Hematopoietic multipotent progenitor cell (in vitro differentiated cells): Measurements from ENCODE around the gene LIN52. TPM values are rescaled to one million over a fixed set of nuclear protein-coding genes. Genes with fewer than 3 reads are reported as not detected.

Experiments
- small RNA-seq: library from RNA; depleted of rRNA; stranded (forward); fragments of <200 nt; gene quantifications from one replicate; pipeline ENCODE3, GENCODE V24; 2012
- total RNA-seq: library from RNA; depleted of rRNA; stranded (reverse); fragments of >200 nt; gene quantifications from one replicate; pipeline ENCODE4 v1.2.3, GENCODE V29; 2012

LIN52 gene
- total RNA-seq, 1 donor, result 4.0 TPM

Small RNA genes within 50 kb of the gene (small RNA-seq; reads per million reads assigned to genes)
- gene AC006349.1 (not detected), gene RN7SL530P (not detected)

Other genes with a start within 250 kb of the LIN52 start
- gene PTGR2, start 233.1 kb upstream of the LIN52 start, total RNA-seq, result 1.9 TPM
- 43.6 TPM for gene ZNF410, start 198.1 kb upstream of the LIN52 start, total RNA-seq
- gene FAM161B, start 134.9 kb upstream of the LIN52 start, total RNA-seq, result 2.7 TPM
- gene COQ6, start 134.7 kb upstream of the LIN52 start, total RNA-seq, result 22.4 TPM
- 7.3 TPM for gene ENTPD5, start 65.7 kb upstream of the LIN52 start, total RNA-seq
- gene BBOF1, start 65.6 kb upstream of the LIN52 start, total RNA-seq, result 1.6 TPM
- 20.5 TPM for gene ALDH6A1, start 503 bp upstream of the LIN52 start, total RNA-seq
- gene VSX2, start 154.5 kb downstream of the LIN52 start, total RNA-seq, result under 0.01 TPM
- gene ABCD4, start 218.0 kb downstream of the LIN52 start, total RNA-seq, result 90.5 TPM